Peyer's patch (tissue), 4 donors: ENCODE results near the gene RASA1.

Experiments used
- CTCF ChIP-seq, 6 experiments: fragments of 450-650 bp in 4 of 6; fragments of 200-600 bp in 2 of 6; sonication (generic) in 1 of 6; IDR thresholded peaks; one replicate each; pipeline ENCODE4 v1.5.1; 2017 to 2019; ENCODE audit warnings: antibody characterized with exemption in 6 of 6, mild to moderate bottlenecking in 3 of 6, moderate library complexity in 1 of 6
- POLR2A ChIP-seq, 2 donors: fragments of 450-650 bp; IDR thresholded peaks; one replicate each; pipeline ENCODE4 v1.5.1; 2017; ENCODE audit warnings: antibody characterized with exemption in 2 of 2, mild to moderate bottlenecking in 2 of 2, moderate library complexity in 2 of 2

- TF ChIP-seq CTCF (IDR thresholded peaks at IDR 0.05) (no peak), POLR2A (IDR thresholded peaks at IDR 0.05) (no peak)
Observed at GRCh38 chr5:87302061-87302460, 34.4 kb downstream of the RASA1 start.
